Esophagus muscularis mucosa (tissue), 3 donors: ENCODE results near the gene TOR1AIP2.

Source experiments
- POLR2A ChIP-seq: fragments of 450-650 bp; IDR thresholded peaks from one replicate; pipeline ENCODE4 v1.6.1; 2017; ENCODE audit warnings: antibody characterized with exemption, moderate library complexity, mild to moderate bottlenecking, low read depth
- POLR2AphosphoS5 ChIP-seq, 2 donors: sonication (generic); formaldehyde crosslinking; IDR thresholded peaks; one replicate each; pipeline ENCODE4 v1.6.1; 2017; ENCODE audit warnings: antibody characterized with exemption in 2 of 2
- TF ChIP-seq, protein P1 (sequence below), 3 experiments: fragments of 200-600 bp in 2 of 3; fragments of 450-650 bp in 1 of 3; sonication (generic) in 2 of 3; IDR thresholded peaks; one replicate each; pipeline ENCODE4 v1.5.1; 2017 to 2019; ENCODE audit warnings: antibody characterized with exemption in 3 of 3, mild to moderate bottlenecking in 2 of 3, moderate library complexity in 1 of 3

DNA sequence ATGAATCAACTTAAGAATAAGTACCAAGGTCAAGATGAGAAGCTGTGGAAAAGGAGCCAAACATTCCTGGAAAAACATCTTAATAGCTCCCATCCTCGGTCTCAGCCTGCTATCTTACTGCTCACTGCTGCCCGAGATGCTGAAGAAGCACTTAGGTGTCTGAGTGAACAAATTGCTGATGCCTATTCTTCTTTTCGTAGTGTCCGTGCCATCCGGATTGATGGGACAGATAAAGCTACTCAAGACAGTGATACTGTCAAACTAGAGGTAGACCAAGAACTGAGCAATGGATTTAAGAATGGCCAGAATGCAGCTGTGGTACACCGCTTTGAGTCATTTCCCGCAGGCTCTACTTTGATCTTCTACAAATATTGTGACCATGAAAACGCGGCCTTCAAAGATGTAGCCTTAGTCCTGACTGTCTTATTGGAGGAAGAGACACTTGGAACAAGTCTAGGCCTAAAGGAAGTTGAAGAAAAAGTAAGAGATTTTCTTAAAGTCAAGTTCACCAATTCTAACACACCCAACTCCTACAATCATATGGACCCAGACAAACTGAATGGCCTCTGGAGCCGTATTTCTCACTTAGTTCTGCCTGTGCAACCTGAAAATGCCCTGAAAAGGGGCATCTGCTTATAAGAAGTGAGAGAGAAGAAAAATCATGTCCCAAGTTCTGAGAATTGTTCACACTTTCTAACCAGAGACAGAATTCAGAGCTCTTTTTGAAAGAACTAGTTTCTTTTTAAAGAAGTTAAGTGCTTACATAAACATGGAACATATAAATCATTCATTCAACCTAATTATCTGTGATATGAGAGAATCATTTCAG is 40.2 kb upstream of the TOR1AIP2 start:
- TF ChIP-seq, protein P1, sequence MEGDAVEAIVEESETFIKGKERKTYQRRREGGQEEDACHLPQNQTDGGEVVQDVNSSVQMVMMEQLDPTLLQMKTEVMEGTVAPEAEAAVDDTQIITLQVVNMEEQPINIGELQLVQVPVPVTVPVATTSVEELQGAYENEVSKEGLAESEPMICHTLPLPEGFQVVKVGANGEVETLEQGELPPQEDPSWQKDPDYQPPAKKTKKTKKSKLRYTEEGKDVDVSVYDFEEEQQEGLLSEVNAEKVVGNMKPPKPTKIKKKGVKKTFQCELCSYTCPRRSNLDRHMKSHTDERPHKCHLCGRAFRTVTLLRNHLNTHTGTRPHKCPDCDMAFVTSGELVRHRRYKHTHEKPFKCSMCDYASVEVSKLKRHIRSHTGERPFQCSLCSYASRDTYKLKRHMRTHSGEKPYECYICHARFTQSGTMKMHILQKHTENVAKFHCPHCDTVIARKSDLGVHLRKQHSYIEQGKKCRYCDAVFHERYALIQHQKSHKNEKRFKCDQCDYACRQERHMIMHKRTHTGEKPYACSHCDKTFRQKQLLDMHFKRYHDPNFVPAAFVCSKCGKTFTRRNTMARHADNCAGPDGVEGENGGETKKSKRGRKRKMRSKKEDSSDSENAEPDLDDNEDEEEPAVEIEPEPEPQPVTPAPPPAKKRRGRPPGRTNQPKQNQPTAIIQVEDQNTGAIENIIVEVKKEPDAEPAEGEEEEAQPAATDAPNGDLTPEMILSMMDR (IDR thresholded peaks at IDR 0.05): no peak
- TF ChIP-seq POLR2A (no peak), POLR2AphosphoS5 (IDR thresholded peaks at IDR 0.05) (no peak)
